ENCODE measurements around the gene EPHA8. TPM values are rescaled to one million over a fixed set of nuclear protein-coding genes. Genes with fewer than 3 reads are reported as not detected.

EPHA8 gene
- total RNA-seq, 1 donor from 2014 or later: not detected

DNA sequence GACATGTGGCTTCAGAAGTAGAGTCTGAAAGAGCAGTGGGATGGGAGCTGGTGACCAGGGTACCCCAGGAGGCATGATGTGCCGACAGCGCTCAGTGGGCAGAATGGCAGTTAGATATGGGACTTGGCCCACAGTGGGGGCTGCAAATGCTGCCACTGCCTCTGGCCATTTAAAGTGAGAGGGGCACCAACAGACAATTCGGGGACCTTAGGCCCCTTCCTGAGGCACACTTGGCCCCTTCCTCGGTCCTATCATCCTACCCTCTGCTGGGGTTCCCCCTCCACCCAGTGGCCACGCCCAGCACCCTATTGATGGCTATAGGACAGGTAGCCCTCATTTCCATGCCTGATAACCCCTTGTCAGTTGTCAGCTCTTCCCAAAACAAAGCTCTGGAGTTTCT lies 36.6 kb upstream of the EPHA8 start:
- DNase-seq (ENCODE audit: low spot score in 2 of 2, unreplicated experiment in 2 of 2): no peak
- no peak overlapping the region for H3K4me3 Mint-ChIP-seq
- no peak overlapping the region for H3K27ac Mint-ChIP-seq
- no peak for TF ChIP-seq CTCF (IDR thresholded peaks at IDR 0.05; ENCODE audit: unreplicated experiment)
- H3K27me3 Mint-ChIP-seq (ENCODE audit: low read depth): no peaks in the 10 kb centered on the region
- H3K36me3 Mint-ChIP-seq: peaks cover 24% of the 10 kb centered on the region
- H3K4me1 Mint-ChIP-seq: peaks cover 6% of the 10 kb centered on the region
- H3K9me3 Mint-ChIP-seq: no peaks in the 10 kb centered on the region

DNA sequence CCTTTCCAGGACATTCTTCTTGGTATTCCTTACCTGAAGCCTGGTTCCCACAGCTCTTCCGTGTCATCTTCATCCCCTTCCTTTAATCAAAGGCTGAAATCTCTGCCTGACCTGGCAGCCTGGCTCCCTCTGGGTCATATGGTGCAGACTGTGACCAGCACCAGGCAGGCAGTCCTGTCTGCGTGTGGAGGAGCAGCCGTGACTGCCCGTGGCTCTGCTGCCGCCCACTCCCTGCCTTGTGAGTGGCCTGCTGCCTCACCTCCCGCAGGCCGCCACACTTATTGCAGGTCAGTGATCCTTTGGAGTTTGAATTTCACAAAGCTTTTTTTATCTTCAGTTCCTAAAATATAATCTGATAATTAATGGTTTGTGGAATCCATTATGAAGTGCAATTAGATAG lies 36.2 kb upstream of the EPHA8 start:
- H3K36me3 Mint-ChIP-seq: peaks cover 21% of the 10 kb centered on the region
- no peaks in the 10 kb centered on the region for H3K27me3 Mint-ChIP-seq (ENCODE audit: low read depth)
- no peaks in the 10 kb centered on the region for H3K9me3 Mint-ChIP-seq
- TF ChIP-seq CTCF (IDR thresholded peaks at IDR 0.05; ENCODE audit: unreplicated experiment): peak; percentile 25
- DNase-seq (ENCODE audit: low spot score in 2 of 2, unreplicated experiment in 2 of 2): no peak
- peaks cover 6% of the 10 kb centered on the region for H3K4me1 Mint-ChIP-seq
- H3K4me3 Mint-ChIP-seq: no peak overlapping the region
- no peak overlapping the region for H3K27ac Mint-ChIP-seq

DNA sequence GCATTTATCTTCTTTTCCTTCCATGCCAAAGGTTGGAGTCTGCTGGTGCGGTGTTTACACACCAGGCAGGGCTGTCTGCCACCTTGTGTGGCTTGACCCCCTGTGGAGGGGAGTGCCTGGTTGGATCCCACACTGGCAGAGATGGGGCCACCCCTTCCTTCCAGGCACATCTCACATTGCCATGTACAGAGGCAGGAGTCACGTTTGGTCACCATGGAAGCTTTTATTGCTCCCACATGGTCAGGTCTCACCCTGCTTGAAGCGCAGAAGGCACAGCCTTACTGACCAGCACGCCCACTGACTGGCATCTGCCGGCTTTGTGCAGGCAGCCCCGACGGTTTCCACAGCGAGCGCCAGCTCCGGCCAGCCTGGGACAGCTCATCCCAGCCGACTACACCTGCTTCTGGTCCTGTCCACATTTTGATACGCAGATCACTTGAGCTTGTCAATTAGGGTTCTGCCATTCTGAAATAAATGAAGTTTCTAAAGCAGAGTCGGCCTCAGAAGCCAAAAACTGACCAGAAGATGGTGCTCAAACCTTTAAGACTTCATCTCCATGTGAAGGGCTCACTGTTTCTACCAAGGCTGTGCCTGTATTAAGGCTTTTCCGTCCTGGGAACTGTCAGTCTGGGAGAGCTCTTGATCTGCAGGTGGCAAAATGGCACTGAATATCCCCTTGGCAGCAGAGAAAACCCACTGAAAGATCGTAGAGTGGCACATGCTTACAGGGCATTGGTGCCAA lies 35.6 kb upstream of the EPHA8 start:
- H3K9me3 Mint-ChIP-seq: no peaks in the 10 kb centered on the region
- no peak overlapping the region for H3K4me3 Mint-ChIP-seq
- no peaks in the 10 kb centered on the region for H3K27me3 Mint-ChIP-seq (ENCODE audit: low read depth)

DNA sequence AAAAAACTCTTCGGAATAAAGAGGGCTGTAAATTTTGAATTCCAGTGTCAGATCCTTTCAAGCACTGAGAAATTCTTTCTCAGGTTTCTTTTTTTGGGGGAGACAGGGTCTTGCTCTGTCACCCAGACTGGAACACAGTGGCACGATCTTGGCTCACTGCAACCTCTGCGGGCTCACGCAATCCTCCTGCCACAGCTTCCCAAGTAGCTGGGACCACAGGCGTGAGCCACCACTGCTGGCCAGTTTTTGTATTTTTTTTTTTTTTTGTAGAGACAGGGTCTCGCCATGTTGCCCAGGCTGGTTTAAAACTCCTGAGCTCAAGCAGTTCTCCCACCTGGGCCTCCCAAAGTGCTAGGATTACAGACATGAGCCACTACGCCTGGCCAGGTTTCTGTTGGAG lies 34.8 kb upstream of the EPHA8 start:
- no peaks in the 10 kb centered on the region for H3K9me3 Mint-ChIP-seq
- peaks cover 17% of the 10 kb centered on the region for H3K36me3 Mint-ChIP-seq
- H3K27ac Mint-ChIP-seq: no peak overlapping the region
- H3K27me3 Mint-ChIP-seq (ENCODE audit: low read depth): no peaks in the 10 kb centered on the region
- no peak for TF ChIP-seq CTCF (IDR thresholded peaks at IDR 0.05; ENCODE audit: unreplicated experiment)
- H3K4me1 Mint-ChIP-seq: peaks cover 6% of the 10 kb centered on the region
- no peak for DNase-seq (ENCODE audit: low spot score in 2 of 2, unreplicated experiment in 2 of 2)
- H3K4me3 Mint-ChIP-seq: no peak overlapping the region

More for the DNA sequence above, 35.6 kb upstream of the EPHA8 start:
- Mint-ChIP-seq H3K27ac (no peak overlapping the region), H3K4me1 (peaks cover 6% of the 10 kb centered on the region), H3K36me3 (peaks cover 17% of the 10 kb centered on the region)
- DNase-seq (ENCODE audit: low spot score in 2 of 2, unreplicated experiment in 2 of 2): no peak
- no peak for TF ChIP-seq CTCF (IDR thresholded peaks at IDR 0.05; ENCODE audit: unreplicated experiment)

DNA sequence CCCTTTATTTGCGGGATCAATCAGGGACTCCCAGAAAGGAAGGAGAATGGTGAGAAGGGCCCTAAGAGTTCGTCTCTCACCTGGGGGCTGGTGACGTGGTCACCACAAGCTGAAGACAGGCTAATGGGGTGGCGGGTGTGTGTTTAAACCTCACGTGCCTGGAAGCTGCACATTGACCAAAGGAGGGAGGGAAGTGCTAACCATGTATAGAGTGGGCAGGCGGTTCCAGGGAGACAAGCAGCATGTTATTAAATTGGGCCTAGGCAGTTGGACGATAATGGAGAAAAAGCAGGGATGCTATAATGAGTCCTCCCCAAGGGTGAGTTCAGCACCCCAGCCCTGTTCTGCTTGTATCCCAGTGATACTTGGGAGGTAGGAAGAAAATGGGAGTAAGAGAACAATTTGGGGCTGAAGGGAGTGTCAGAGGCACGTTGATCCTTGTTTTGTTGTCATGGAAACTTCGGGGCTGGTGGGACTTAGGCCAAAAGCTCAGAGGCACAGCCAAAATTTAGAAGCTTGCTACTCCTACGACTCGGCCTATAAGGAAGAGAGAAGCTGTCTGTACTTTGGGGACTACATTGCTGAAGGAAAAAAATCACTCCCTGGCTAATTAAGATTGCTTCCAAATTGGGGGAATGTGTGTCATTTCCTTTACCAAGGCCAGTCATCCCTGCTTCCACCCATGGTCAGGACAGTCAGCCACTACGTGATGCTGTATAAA lies 33.2 kb upstream of the EPHA8 start:
- H3K4me1 Mint-ChIP-seq: peaks cover 6% of the 10 kb centered on the region
- no peaks in the 10 kb centered on the region for H3K9me3 Mint-ChIP-seq
- no peak for TF ChIP-seq CTCF (IDR thresholded peaks at IDR 0.05; ENCODE audit: unreplicated experiment)
- H3K36me3 Mint-ChIP-seq: peaks cover 14% of the 10 kb centered on the region
- H3K4me3 Mint-ChIP-seq: no peak overlapping the region
- no peak overlapping the region for H3K27ac Mint-ChIP-seq
- no peak for DNase-seq (ENCODE audit: low spot score in 2 of 2, unreplicated experiment in 2 of 2)
- H3K27me3 Mint-ChIP-seq (ENCODE audit: low read depth): no peaks in the 10 kb centered on the region
